GM12878 (cell line): Measurements from ENCODE around the gene LSM14A. TPM values are rescaled to one million over a fixed set of nuclear protein-coding genes. Genes with fewer than 3 reads are reported as not detected.

Source experiments
- ATAC-seq: fragments of 200-7000 bp; cut with Tn5 transposase; 3 replicates; pipeline ENCODE4 v1.9.1; 2020; ENCODE audit warnings: mild to moderate bottlenecking, moderate library complexity
- BruUV-seq: library from RNA; stranded (reverse); fragments of 400-500 nt; replicated peaks from 2 replicates; lab custom pipeline; 2021; lab: Mats Ljungman, UMichigan
- CTCF ChIA-PET: fragments of 300-600 bp; sonication (Branson Sonifier 250); formaldehyde crosslinking; extraction: SDS; loops from one replicate; lab custom pipeline; 2021; ENCODE audit warnings: inconsistent platforms; lab: Yijun Ruan, JAX
- POLR2A ChIA-PET: fragments of 350-600 bp; formaldehyde crosslinking; extraction: SDS; loops from one replicate; lab custom pipeline; 2021; ENCODE audit warnings: inconsistent platforms; lab: Charles Lee
- RAD21 ChIA-PET: fragments of 300-600 bp; sonication (Branson Sonifier 250); formaldehyde crosslinking; loops from one replicate; lab custom pipeline; 2023; ENCODE audit warnings: antibody characterized with exemption; ENCODE audit not compliant: unreplicated experiment; lab: Charles Lee
- SMC1A ChIA-PET: fragments of 300-600 bp; sonication (Branson Sonifier 250); formaldehyde crosslinking; loops from one replicate; lab custom pipeline; 2023; ENCODE audit not compliant: unreplicated experiment, uncharacterized antibody; lab: Charles Lee
- DNase-seq: peaks from one replicate; pipeline ENCODE4 v3.0.0-alpha.2; 2011; ENCODE audit warnings: low read depth, low spot score
- FAIRE-seq: peaks from 3 replicates; lab custom pipeline; 2011; peaks lifted over from hg19 to GRCh38; lab: Jason Lieb, UNC
- H2AFZ ChIP-seq: 2 replicates; pipeline ENCODE4 v1.6.0; 2011; ENCODE audit warnings: low read depth, low read length, control low read depth; ENCODE audit not compliant: control insufficient read depth
- H3K27ac ChIP-seq: 2 replicates; pipeline ENCODE4 v1.5.1; 2011; ENCODE audit warnings: control low read depth; ENCODE audit not compliant: control insufficient read depth, insufficient read depth
- H3K27me3 ChIP-seq, 2 experiments: replicated peaks in 1 of 2; 2 replicates each; pipeline versions ENCODE4 v1.6.0 to v1.6.1; 2011; ENCODE audit warnings: low read length in 1 of 2; ENCODE audit not compliant: control insufficient read depth in 2 of 2, insufficient read depth in 2 of 2
- H3K36me3 ChIP-seq, 2 experiments: 2 replicates each; pipeline ENCODE4 v1.5.1; 2011; ENCODE audit warnings: low read length in 1 of 2; ENCODE audit not compliant: control insufficient read depth in 2 of 2, insufficient read depth in 2 of 2
- H3K4me1 ChIP-seq: 2 replicates; pipeline ENCODE4 v1.6.1; 2011; ENCODE audit warnings: mild to moderate bottlenecking, low read length, moderate library complexity, mixed read lengths; ENCODE audit not compliant: control insufficient read depth, insufficient read depth
- H3K4me2 ChIP-seq: 2 replicates; pipeline ENCODE4 v1.6.0; 2011; ENCODE audit warnings: control low read depth; ENCODE audit not compliant: control insufficient read depth, insufficient read depth
- H3K4me3 ChIP-seq: fragments of 200-600 bp; sonication (generic); 2 replicates; pipeline ENCODE4 v1.5.1; 2016
- H3K79me2 ChIP-seq: 2 replicates; pipeline ENCODE4 v1.6.0; 2011; ENCODE audit warnings: low read length; ENCODE audit not compliant: control insufficient read depth, insufficient read depth
- H3K9ac ChIP-seq: 2 replicates; pipeline ENCODE4 v1.8.0; 2011; ENCODE audit warnings: low read length, control low read depth, mixed read lengths; ENCODE audit not compliant: control insufficient read depth, insufficient read depth
- H3K9me3 ChIP-seq: replicated peaks from 3 replicates; pipeline ENCODE4 v1.5.1; 2011; ENCODE audit warnings: mild to moderate bottlenecking, low read length; ENCODE audit not compliant: control insufficient read depth, insufficient read depth
- H4K20me1 ChIP-seq: 2 replicates; pipeline ENCODE4 v1.6.0; 2011; ENCODE audit not compliant: control insufficient read depth, insufficient read depth
- IRF3 ChIP-seq: fragments of 450-650 bp; IDR thresholded peaks from 2 replicates; pipeline ENCODE4 v1.6.1; 2014; ENCODE audit warnings: mild to moderate bottlenecking
- NBN ChIP-seq: fragments of 450-650 bp; IDR thresholded peaks from 2 replicates; pipeline ENCODE4 v1.6.1; 2016
- POU2F2 ChIP-seq: IDR thresholded peaks from 3 replicates; pipeline ENCODE4 v1.6.1; 2011; ENCODE audit warnings: low read depth, mild to moderate bottlenecking, low read length, borderline replicate concordance
- TAF1 ChIP-seq: IDR thresholded peaks from 2 replicates; pipeline ENCODE4 v1.6.1; 2011; ENCODE audit warnings: mild to moderate bottlenecking, low read depth, low read length, borderline replicate concordance
- TCF3 ChIP-seq: IDR thresholded peaks from 2 replicates; pipeline ENCODE4 v1.6.1; 2012; ENCODE audit warnings: low read depth, mild to moderate bottlenecking, low read length, borderline replicate concordance; ENCODE audit not compliant: insufficient read depth
- USF2 ChIP-seq: IDR thresholded peaks from 2 replicates; pipeline ENCODE4 v1.6.1; 2011; ENCODE audit warnings: low read depth, low read length, improper control_type of control experiment, borderline replicate concordance
- ZNF592 ChIP-seq: fragments of 450-650 bp; IDR thresholded peaks from 2 replicates; pipeline ENCODE4 v1.6.1; 2017; ENCODE audit warnings: mild to moderate bottlenecking, moderate library complexity
- WGBS: methylation state at CpG from one replicate; pipeline ENCODE4 v1.1.6; 2016; ENCODE audit warnings: low lambda C conversion rate; ENCODE audit not compliant: insufficient replicate concordance, insufficient coverage; ENCODE audit errors: missing lambda C conversion rate; 5-methylcytosine and 5-hydroxymethylcytosine counted together
- in situ Hi-C: fragments of 300-500 bp; cut with MboI; formaldehyde crosslinking; loops from 9 replicates; pipeline ENCODE4 v1.14.3; 2018; ENCODE audit warnings: mixed read lengths
- intact Hi-C: fragments of 100-400 bp; cut with micrococcal nuclease; formaldehyde crosslinking; loops from one replicate; pipeline ENCODE4 v1.14.2; 2022; ENCODE audit not compliant: unreplicated experiment
- polyA plus RNA-seq, 11 experiments: library from polyadenylated mRNA; depleted of rRNA in 4 of 11; unstranded in 6 of 11; stranded (reverse) in 5 of 11; fragments of >200 nt; fragmentation: Nextera tagmentation in 4 of 11; fragmentation: Illumina TruSeq in 1 of 11; extraction: Ambion mirVana in 4 of 11; extraction: Trizol in 1 of 11; gene quantifications; 1 replicate in 1 of 11; 2 replicates in 10 of 11; pipeline versions ENCODE4 v1.2.1 to v1.2.3, GENCODE V29; 2011 to 2016; ENCODE audit warnings: inconsistent platforms in 2 of 11, missing spikeins in 2 of 11, low read depth in 1 of 11
- total RNA-seq, 4 experiments: library from RNA; depleted of rRNA in 3 of 4; stranded (reverse); fragments of >200 nt in 3 of 4; fragmentation: Illumina TruSeq in 1 of 4; extraction: Trizol in 1 of 4; gene quantifications; 2 replicates each; pipeline versions ENCODE4 v1.2.1 to v1.2.3, GENCODE V29; 2013 to 2021
- TF ChIP-seq, protein P1 (sequence below): fragments of 450-650 bp; formaldehyde crosslinking; IDR thresholded peaks from 2 replicates; pipeline ENCODE4 v1.5.0; 2022; ENCODE audit warnings: mild to moderate bottlenecking, missing genetic modification characterization
- TF ChIP-seq, protein P2 (sequence below): IDR thresholded peaks from 2 replicates; pipeline ENCODE4 v1.6.1; 2011; ENCODE audit warnings: borderline replicate concordance, low read depth, mild to moderate bottlenecking, moderate library complexity, low read length; ENCODE audit not compliant: insufficient read depth, poor library complexity, severe bottlenecking

The LSM14A gene
- total and polyA plus RNA-seq, 10 of the 15 experiments (the other 5 are each of a cell fraction or from before 2014, with no cell fraction given), result 21.9 to 193 (median 89.4) TPM

DNA sequence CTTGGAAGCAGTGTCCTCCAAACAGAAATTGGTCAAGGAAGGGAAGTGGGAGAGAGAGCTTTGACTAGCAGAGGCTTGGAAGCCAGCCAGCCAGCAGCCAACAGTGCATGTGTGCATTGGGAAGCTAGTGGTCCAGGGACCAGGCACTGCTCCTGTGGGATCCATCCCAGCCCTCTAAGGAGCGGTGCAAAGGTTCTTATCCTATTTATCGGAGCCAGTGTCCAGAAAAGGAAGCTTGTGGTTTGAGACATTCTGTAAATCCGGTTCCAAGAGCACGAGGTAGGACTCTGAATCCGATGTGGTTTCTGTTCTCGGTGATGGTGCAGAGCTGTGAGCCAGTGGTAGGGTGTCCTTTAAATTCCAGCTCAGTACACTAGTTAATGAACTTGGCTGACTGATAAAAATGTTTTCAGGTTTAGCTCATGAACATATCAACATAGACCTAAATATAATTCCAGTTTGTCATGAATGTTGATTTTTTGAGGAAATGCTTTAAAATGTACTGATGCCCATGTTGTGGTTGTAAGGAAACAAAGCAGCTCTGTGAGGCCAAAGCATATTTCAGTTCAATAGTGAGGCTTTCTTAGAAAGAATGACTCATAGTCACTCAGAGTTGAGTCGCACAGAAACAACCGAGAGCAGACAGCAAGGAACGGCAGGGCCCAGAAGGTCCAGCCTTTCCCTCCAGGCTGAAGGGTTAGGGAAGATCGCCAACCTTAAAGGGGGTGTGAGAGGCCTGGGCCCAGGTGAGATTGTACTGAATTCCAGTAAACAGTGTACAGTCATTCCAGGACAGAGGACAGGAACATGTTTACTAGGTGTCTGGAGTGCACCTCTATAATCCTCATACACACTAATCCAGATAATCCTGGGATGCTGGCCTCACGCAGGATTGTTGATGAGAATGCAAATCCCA lies 60.5 kb downstream of the LSM14A start:
- Histone ChIP-seq H3K4me2 (peak overlapping the region; percentile 74), H3K27me3 (no peaks in the 10 kb centered on the region), H3K4me1 (peaks cover 16% of the 10 kb centered on the region), H3K36me3 (peaks cover 0 to 2% of the 10 kb centered on the region in 2 experiments; a peak in 2 of 4 replicates), H3K4me3 (no peak overlapping the region; the same call in 1 of the 2 replicates), H3K27ac (peak overlapping the region; percentile 58; the same call in 1 of the 2 replicates), H3K9ac (no peak overlapping the region), H4K20me1 (no peaks in the 10 kb centered on the region), H3K9me3 (no peaks in the 10 kb centered on the region), H2AFZ (no peak overlapping the region), H3K79me2 (no peaks in the 10 kb centered on the region)
- 9% methylated on average over 11 of the region's 11 CpGs for WGBS
- ATAC-seq, result peak; percentile 86
- POLR2A ChIA-PET, result interaction anchor here (0.5 to 2.0 kb wide), 5 partner anchors 10 to 127 kb away, joined by 3 to 6 read pairs (median 5); no protein-coding TSS in a partner anchor
- DNase-seq, result no peak
- no peak for FAIRE-seq
- CTCF ChIA-PET, result interaction anchor here (0.9 to 2.9 kb wide), 4 partner anchors 9 to 106 kb away, joined by 3 to 20 read pairs (median 3); no protein-coding TSS in a partner anchor
- RAD21 ChIA-PET, result interaction anchor here (1.0 kb wide), 1 partner anchor 132 kb away, joined by 3 read pairs; the partner anchor contains the start of gene GPI
- intact Hi-C loops, result no loop called here
- BruUV-seq, result no TSS peak
- in situ Hi-C loops, result no loop called here
- SMC1A ChIA-PET, result interaction anchor here (0.7 to 2.3 kb wide), 6 partner anchors 9 to 101 kb away, joined by 3 to 8 read pairs (median 4); no protein-coding TSS in a partner anchor
- TF ChIP-seq ZNF592, result no peak
- no peak for TF ChIP-seq TAF1
- TF ChIP-seq IRF3, result no peak
- no peak for TF ChIP-seq USF2
- TF ChIP-seq TCF3, result no peak
- TF ChIP-seq, protein P1, sequence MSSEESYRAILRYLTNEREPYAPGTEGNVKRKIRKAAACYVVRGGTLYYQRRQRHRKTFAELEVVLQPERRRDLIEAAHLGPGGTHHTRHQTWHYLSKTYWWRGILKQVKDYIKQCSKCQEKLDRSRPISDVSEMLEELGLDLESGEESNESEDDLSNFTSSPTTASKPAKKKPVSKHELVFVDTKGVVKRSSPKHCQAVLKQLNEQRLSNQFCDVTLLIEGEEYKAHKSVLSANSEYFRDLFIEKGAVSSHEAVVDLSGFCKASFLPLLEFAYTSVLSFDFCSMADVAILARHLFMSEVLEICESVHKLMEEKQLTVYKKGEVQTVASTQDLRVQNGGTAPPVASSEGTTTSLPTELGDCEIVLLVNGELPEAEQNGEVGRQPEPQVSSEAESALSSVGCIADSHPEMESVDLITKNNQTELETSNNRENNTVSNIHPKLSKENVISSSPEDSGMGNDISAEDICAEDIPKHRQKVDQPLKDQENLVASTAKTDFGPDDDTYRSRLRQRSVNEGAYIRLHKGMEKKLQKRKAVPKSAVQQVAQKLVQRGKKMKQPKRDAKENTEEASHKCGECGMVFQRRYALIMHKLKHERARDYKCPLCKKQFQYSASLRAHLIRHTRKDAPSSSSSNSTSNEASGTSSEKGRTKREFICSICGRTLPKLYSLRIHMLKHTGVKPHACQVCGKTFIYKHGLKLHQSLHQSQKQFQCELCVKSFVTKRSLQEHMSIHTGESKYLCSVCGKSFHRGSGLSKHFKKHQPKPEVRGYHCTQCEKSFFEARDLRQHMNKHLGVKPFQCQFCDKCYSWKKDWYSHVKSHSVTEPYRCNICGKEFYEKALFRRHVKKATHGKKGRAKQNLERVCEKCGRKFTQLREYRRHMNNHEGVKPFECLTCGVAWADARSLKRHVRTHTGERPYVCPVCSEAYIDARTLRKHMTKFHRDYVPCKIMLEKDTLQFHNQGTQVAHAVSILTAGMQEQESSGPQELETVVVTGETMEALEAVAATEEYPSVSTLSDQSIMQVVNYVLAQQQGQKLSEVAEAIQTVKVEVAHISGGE (CRISPR knock-in tag), result no peak
- TF ChIP-seq NBN, result no peak
- TF ChIP-seq POU2F2, result no peak
- TF ChIP-seq, protein P2, sequence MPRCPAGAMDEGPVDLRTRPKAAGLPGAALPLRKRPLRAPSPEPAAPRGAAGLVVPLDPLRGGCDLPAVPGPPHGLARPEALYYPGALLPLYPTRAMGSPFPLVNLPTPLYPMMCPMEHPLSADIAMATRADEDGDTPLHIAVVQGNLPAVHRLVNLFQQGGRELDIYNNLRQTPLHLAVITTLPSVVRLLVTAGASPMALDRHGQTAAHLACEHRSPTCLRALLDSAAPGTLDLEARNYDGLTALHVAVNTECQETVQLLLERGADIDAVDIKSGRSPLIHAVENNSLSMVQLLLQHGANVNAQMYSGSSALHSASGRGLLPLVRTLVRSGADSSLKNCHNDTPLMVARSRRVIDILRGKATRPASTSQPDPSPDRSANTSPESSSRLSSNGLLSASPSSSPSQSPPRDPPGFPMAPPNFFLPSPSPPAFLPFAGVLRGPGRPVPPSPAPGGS, result peak; percentile 62
